ENCODE results near the gene RHBDF2.

DNA sequence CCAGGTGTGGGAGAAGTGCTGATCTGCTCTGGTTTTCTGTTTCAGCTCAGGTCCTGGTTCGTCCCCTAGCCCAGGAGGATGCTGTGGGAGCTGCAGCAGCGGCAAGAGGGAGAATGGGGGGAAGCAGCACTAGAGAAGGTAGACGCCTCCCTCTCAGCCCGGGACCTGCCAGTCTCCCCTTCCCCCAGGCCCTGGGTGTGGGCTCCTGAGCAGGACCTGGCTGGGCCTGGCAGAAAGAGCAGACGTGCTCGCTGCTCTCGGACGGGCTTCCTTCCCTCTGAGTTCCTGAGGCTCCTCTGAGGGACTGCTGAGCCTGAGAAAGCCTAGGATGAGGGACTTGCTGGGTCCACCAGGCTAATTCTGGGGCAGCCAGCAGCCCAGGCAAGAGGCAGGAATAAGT is 41.8 kb upstream of the RHBDF2 start:
- TF ChIP-seq, protein P1, sequence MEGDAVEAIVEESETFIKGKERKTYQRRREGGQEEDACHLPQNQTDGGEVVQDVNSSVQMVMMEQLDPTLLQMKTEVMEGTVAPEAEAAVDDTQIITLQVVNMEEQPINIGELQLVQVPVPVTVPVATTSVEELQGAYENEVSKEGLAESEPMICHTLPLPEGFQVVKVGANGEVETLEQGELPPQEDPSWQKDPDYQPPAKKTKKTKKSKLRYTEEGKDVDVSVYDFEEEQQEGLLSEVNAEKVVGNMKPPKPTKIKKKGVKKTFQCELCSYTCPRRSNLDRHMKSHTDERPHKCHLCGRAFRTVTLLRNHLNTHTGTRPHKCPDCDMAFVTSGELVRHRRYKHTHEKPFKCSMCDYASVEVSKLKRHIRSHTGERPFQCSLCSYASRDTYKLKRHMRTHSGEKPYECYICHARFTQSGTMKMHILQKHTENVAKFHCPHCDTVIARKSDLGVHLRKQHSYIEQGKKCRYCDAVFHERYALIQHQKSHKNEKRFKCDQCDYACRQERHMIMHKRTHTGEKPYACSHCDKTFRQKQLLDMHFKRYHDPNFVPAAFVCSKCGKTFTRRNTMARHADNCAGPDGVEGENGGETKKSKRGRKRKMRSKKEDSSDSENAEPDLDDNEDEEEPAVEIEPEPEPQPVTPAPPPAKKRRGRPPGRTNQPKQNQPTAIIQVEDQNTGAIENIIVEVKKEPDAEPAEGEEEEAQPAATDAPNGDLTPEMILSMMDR (optimal IDR thresholded peaks at IDR 0.05 in 1 of 3, IDR thresholded peaks at IDR 0.05 in 1 of 3, conservative IDR thresholded peaks at IDR 0.05 in 1 of 3; ENCODE audit: extremely low read depth in 1 of 3, insufficient read depth in 2 of 3, low read length in 3 of 3), result no peak
- no peak for TF ChIP-seq EZH2 (IDR thresholded peaks at IDR 0.05; ENCODE audit: low read length)

Measured in keratinocyte (primary cell).